HCT116 (cell line): Measurements from ENCODE around the gene THSD7B. TPM values are rescaled to one million over a fixed set of nuclear protein-coding genes. Genes with fewer than 3 reads are reported as not detected.

ENCODE experiments used
- ATAC-seq: fragments of 200-7000 bp; cut with Tn5 transposase; 2 replicates; pipeline ENCODE4 v1.9.1; 2020; ENCODE audit warnings: mild to moderate bottlenecking, moderate library complexity
- BruUV-seq: library from RNA; stranded (reverse); fragments of 400-500 nt; replicated peaks from 2 replicates; lab custom pipeline; 2021; lab: Mats Ljungman, UMichigan
- CTCF ChIA-PET: fragments of 300-600 bp; sonication (Branson Sonifier 250); formaldehyde crosslinking; loops from one replicate; lab custom pipeline; 2021; ENCODE audit warnings: antibody characterized with exemption; lab: Charles Lee
- POLR2A ChIA-PET: fragments of 300-600, 350-600 bp; sonication (Branson Sonifier 250); formaldehyde crosslinking; loops from one replicate; lab custom pipeline; 2021; ENCODE audit warnings: antibody characterized with exemption; lab: Charles Lee
- RAD21 ChIA-PET, 2 experiments: fragments of 300-600 bp; sonication (Branson Sonifier 250); formaldehyde crosslinking; loops; one replicate each; lab custom pipeline; 2023; ENCODE audit warnings: low total read pairs in 2 of 2; ENCODE audit not compliant: uncharacterized antibody in 2 of 2, unreplicated experiment in 2 of 2, low non-redundant PET in 1 of 2; lab: Charles Lee
- DNase-seq: peaks from one replicate; pipeline ENCODE4 v3.0.0-alpha.2; 2010; ENCODE audit warnings: low read depth, low spot score
- H2AFZ ChIP-seq: fragments of 200-600 bp; shearing (Covaris generic), sonication (generic); 2 replicates; pipeline ENCODE4 v1.6.1; 2017; ENCODE audit warnings: low read depth, mixed run types, mixed read lengths, antibody characterized with exemption, low read length; ENCODE audit not compliant: poor library complexity, severe bottlenecking
- H3K27ac ChIP-seq: 2 replicates; pipeline ENCODE4 v1.5.1; 2012; ENCODE audit warnings: low read depth, low read length
- H3K27me3 ChIP-seq: fragments of 200-600 bp; sonication (generic); 2 replicates; pipeline ENCODE4 v1.6.1; 2016; ENCODE audit warnings: mixed run types, low read length, mixed read lengths; ENCODE audit not compliant: insufficient read depth
- H3K36me3 ChIP-seq, 2 experiments: fragments of 200-500 bp in 1 of 2; fragments of 200-600 bp in 1 of 2; sonication (Bioruptor generic) in 1 of 2; sonication (generic) in 1 of 2; 2 replicates each; pipeline versions ENCODE4 v1.5.1 to v1.6.1; 2014 to 2016; ENCODE audit warnings: low read length in 2 of 2, inconsistent platforms in 1 of 2, mixed read lengths in 1 of 2, mixed run types in 1 of 2; ENCODE audit not compliant: insufficient read depth in 2 of 2, control insufficient read depth in 1 of 2
- H3K4me1 ChIP-seq, 2 experiments: fragments of 200-600 bp in 1 of 2; sonication (generic) in 1 of 2; 2 replicates each; pipeline versions ENCODE4 v1.5.1 to v1.6.1; 2012 to 2017; ENCODE audit warnings: low read length in 2 of 2, inconsistent platforms in 1 of 2, mild to moderate bottlenecking in 1 of 2, mixed read lengths in 1 of 2, mixed run types in 1 of 2, moderate library complexity in 1 of 2; ENCODE audit not compliant: insufficient read depth in 2 of 2, control insufficient read depth in 1 of 2
- H3K4me2 ChIP-seq: fragments of 200-600 bp; sonication (generic); 2 replicates; pipeline ENCODE4 v1.6.1; 2017; ENCODE audit warnings: mixed run types, low read length, mixed read lengths
- H3K4me3 ChIP-seq, 2 experiments: fragments of 200-600 bp in 1 of 2; sonication (generic) in 1 of 2; replicated peaks in 1 of 2; 2 replicates each; pipeline ENCODE4 v1.5.1; 2011 to 2016; ENCODE audit warnings: low read length in 2 of 2, control low read depth in 1 of 2, low read depth in 1 of 2, mild to moderate bottlenecking in 1 of 2, mixed read lengths in 1 of 2, mixed run types in 1 of 2
- H3K79me2 ChIP-seq: fragments of 200-600 bp; sonication (generic); 2 replicates; pipeline ENCODE4 v1.6.1; 2017; ENCODE audit warnings: mild to moderate bottlenecking, mixed run types, low read length, moderate library complexity, mixed read lengths; ENCODE audit not compliant: insufficient read depth
- H3K9ac ChIP-seq: fragments of 200-600 bp; sonication (generic); 2 replicates; pipeline ENCODE4 v1.6.1; 2016; ENCODE audit warnings: low read length, mixed read lengths
- H3K9me2 ChIP-seq: fragments of 200-600 bp; sonication (generic), shearing (Covaris generic); 2 replicates; pipeline ENCODE4 v1.6.1; 2017; ENCODE audit warnings: mixed run types, mild to moderate bottlenecking, moderate library complexity; ENCODE audit not compliant: insufficient read depth
- H3K9me3 ChIP-seq, 2 experiments: fragments of 200-500 bp in 1 of 2; fragments of 200-600 bp in 1 of 2; sonication (Bioruptor generic) in 1 of 2; sonication (generic) in 1 of 2; 2 replicates each; pipeline ENCODE4 v1.6.1; 2014 to 2017; ENCODE audit warnings: low read length in 2 of 2, mixed read lengths in 2 of 2, inconsistent platforms in 1 of 2, low read depth in 1 of 2, mild to moderate bottlenecking in 1 of 2, mixed run types in 1 of 2, moderate library complexity in 1 of 2; ENCODE audit not compliant: control insufficient read depth in 1 of 2, insufficient read depth in 1 of 2
- H4K20me1 ChIP-seq: fragments of 200-600 bp; sonication (generic), shearing (Covaris generic); 2 replicates; pipeline ENCODE4 v1.6.1; 2017; ENCODE audit warnings: mixed run types, mild to moderate bottlenecking, moderate library complexity; ENCODE audit not compliant: insufficient read depth
- CBX3 ChIP-seq: IDR thresholded peaks from 2 replicates; pipeline ENCODE4 v1.6.1; 2012; ENCODE audit warnings: low read depth
- CEBPB ChIP-seq: IDR thresholded peaks from 2 replicates; pipeline ENCODE4 v1.6.1; 2012; ENCODE audit warnings: low read depth
- EGR1 ChIP-seq: IDR thresholded peaks from 2 replicates; pipeline ENCODE4 v1.6.1; 2012; ENCODE audit warnings: low read depth
- ELF1 ChIP-seq: IDR thresholded peaks from 2 replicates; pipeline ENCODE4 v1.6.1; 2012; ENCODE audit warnings: low read depth, borderline replicate concordance
- EZH2 ChIP-seq: fragments of 200-600 bp; sonication (generic); IDR thresholded peaks from 2 replicates; pipeline ENCODE4 v1.6.1; 2017; ENCODE audit warnings: antibody characterized with exemption, mixed run types
- EZH2phosphoT487 ChIP-seq: fragments of 200-600 bp; IDR thresholded peaks from 2 replicates; pipeline ENCODE4 v1.6.1; 2018; ENCODE audit warnings: antibody characterized with exemption, borderline replicate concordance
- JUND ChIP-seq: IDR thresholded peaks from 2 replicates; pipeline ENCODE4 v1.6.1; 2012
- MAX ChIP-seq: IDR thresholded peaks from 2 replicates; pipeline ENCODE4 v1.6.1; 2012
- POLR2A ChIP-seq: IDR thresholded peaks from 2 replicates; pipeline ENCODE4 v1.7.0; 2011; ENCODE audit warnings: borderline replicate concordance; ENCODE audit not compliant: insufficient read depth, insufficient read length; ENCODE audit errors: extremely low read depth
- POLR2AphosphoS5 ChIP-seq: IDR thresholded peaks from 2 replicates; pipeline ENCODE4 v1.6.1; 2011; ENCODE audit warnings: mild to moderate bottlenecking, low read depth, low read length, moderate library complexity
- REST ChIP-seq: IDR thresholded peaks from 2 replicates; pipeline ENCODE4 v1.6.1; 2012; ENCODE audit warnings: low read depth
- SIN3A ChIP-seq: IDR thresholded peaks from 2 replicates; pipeline ENCODE4 v1.6.1; 2012; ENCODE audit warnings: low read depth
- SP1 ChIP-seq: IDR thresholded peaks from 2 replicates; pipeline ENCODE4 v1.6.1; 2012; ENCODE audit warnings: low read depth
- SRF ChIP-seq: IDR thresholded peaks from 2 replicates; pipeline ENCODE4 v1.6.1; 2012; ENCODE audit warnings: low read depth
- YY1 ChIP-seq: IDR thresholded peaks from 2 replicates; pipeline ENCODE4 v1.6.1; 2011; ENCODE audit warnings: low read length, low read depth, moderate library complexity, mild to moderate bottlenecking; ENCODE audit not compliant: insufficient replicate concordance; ENCODE audit errors: extremely low read depth
- ZNF274 ChIP-seq: fragments of 200-500 bp; sonication (Bioruptor generic); IDR thresholded peaks from 2 replicates; pipeline ENCODE4 v1.6.1; 2014; ENCODE audit warnings: mild to moderate bottlenecking, low read depth, low read length, inconsistent platforms
- intact Hi-C: fragments of 100-400 bp; cut with micrococcal nuclease; formaldehyde crosslinking; loops from 2 replicates; pipeline ENCODE4 v1.10.0; 2022
- total RNA-seq: library from RNA; stranded (reverse); gene quantifications from one replicate; pipeline ENCODE4 v1.2.1, GENCODE V29; 2021; ENCODE audit not compliant: unreplicated experiment
- TF ChIP-seq, protein P1 (sequence below), 3 experiments: fragments of 200-600 bp in 1 of 3; sonication (generic) in 1 of 3; IDR thresholded peaks in 2 of 3; conservative IDR thresholded peaks in 1 of 3; 2 replicates each; pipeline ENCODE4 v1.5.1; 2012 to 2017; ENCODE audit warnings: low read depth in 2 of 3, low read length in 2 of 3, antibody characterized with exemption in 1 of 3, borderline replicate concordance in 1 of 3, control low read depth in 1 of 3, mild to moderate bottlenecking in 1 of 3, mixed read lengths in 1 of 3, mixed run types in 1 of 3, moderate library complexity in 1 of 3; ENCODE audit not compliant: insufficient read depth in 1 of 3
- TF ChIP-seq, protein P2 (sequence below): IDR thresholded peaks from 2 replicates; pipeline ENCODE4 v1.6.1; 2011; ENCODE audit warnings: mild to moderate bottlenecking, low read length, moderate library complexity; ENCODE audit not compliant: insufficient replicate concordance; ENCODE audit errors: extremely low read depth

Gene THSD7B
- total RNA-seq, 1 experiment from 2014 or later = not detected

- intact Hi-C loops = no loop called here
Observed at GRCh38 chr2:137165968-137166367, 400.6 kb downstream of the THSD7B start.

More at GRCh38 chr2:137165968-137166367, 400.6 kb downstream of the THSD7B start:
- no peaks in the 10 kb centered on the region for H3K27me3 ChIP-seq
- DNase-seq = no peak
- TF ChIP-seq SRF (no peak), POLR2A (no peak), CEBPB (no peak), POLR2AphosphoS5 (no peak), EZH2phosphoT487 (no peak), EGR1 (no peak), ZNF274 (no peak), REST (no peak), MAX (no peak), SIN3A (no peak), YY1 (no peak), JUND (no peak), ELF1 (no peak), EZH2 (no peak), SP1 (no peak), CBX3 (no peak)
- TF ChIP-seq, protein P1, sequence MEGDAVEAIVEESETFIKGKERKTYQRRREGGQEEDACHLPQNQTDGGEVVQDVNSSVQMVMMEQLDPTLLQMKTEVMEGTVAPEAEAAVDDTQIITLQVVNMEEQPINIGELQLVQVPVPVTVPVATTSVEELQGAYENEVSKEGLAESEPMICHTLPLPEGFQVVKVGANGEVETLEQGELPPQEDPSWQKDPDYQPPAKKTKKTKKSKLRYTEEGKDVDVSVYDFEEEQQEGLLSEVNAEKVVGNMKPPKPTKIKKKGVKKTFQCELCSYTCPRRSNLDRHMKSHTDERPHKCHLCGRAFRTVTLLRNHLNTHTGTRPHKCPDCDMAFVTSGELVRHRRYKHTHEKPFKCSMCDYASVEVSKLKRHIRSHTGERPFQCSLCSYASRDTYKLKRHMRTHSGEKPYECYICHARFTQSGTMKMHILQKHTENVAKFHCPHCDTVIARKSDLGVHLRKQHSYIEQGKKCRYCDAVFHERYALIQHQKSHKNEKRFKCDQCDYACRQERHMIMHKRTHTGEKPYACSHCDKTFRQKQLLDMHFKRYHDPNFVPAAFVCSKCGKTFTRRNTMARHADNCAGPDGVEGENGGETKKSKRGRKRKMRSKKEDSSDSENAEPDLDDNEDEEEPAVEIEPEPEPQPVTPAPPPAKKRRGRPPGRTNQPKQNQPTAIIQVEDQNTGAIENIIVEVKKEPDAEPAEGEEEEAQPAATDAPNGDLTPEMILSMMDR (IDR thresholded peaks at IDR 0.05 in 2 of 3, conservative IDR thresholded peaks at IDR 0.05 in 1 of 3; ENCODE audit: borderline replicate concordance in 1 of 3, insufficient read depth in 1 of 3, low read depth in 2 of 3, low read length in 2 of 3) = no peak
- TF ChIP-seq, protein P2, sequence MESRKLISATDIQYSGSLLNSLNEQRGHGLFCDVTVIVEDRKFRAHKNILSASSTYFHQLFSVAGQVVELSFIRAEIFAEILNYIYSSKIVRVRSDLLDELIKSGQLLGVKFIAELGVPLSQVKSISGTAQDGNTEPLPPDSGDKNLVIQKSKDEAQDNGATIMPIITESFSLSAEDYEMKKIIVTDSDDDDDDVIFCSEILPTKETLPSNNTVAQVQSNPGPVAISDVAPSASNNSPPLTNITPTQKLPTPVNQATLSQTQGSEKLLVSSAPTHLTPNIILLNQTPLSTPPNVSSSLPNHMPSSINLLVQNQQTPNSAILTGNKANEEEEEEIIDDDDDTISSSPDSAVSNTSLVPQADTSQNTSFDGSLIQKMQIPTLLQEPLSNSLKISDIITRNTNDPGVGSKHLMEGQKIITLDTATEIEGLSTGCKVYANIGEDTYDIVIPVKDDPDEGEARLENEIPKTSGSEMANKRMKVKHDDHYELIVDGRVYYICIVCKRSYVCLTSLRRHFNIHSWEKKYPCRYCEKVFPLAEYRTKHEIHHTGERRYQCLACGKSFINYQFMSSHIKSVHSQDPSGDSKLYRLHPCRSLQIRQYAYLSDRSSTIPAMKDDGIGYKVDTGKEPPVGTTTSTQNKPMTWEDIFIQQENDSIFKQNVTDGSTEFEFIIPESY = no peak
- no peak overlapping the region for H2AFZ ChIP-seq
- no peak overlapping the region for H3K4me3 ChIP-seq
- no TSS peak for BruUV-seq
- ChIA-PET POLR2A (no interaction called here), CTCF (no interaction called here), RAD21 (no interaction called here)
- H3K9ac ChIP-seq = no peak overlapping the region
- no peaks in the 10 kb centered on the region for H3K36me3 ChIP-seq
- no peaks in the 10 kb centered on the region for H3K79me2 ChIP-seq
- H3K27ac ChIP-seq = no peak overlapping the region
- no peak overlapping the region for H3K4me2 ChIP-seq
- no peaks in the 10 kb centered on the region for H3K4me1 ChIP-seq
- no peaks in the 10 kb centered on the region for H4K20me1 ChIP-seq
- ATAC-seq = no peak
- no peaks in the 10 kb centered on the region for H3K9me2 ChIP-seq
- peaks cover 11 to 18% of the 10 kb centered on the region in 2 experiments; a peak in 2 of 4 replicates for H3K9me3 ChIP-seq
